ENCODE measurements around the gene NPAS3.

- TF ChIP-seq CTCF (IDR thresholded peaks at IDR 0.05; ENCODE audit: borderline replicate concordance, extremely low read depth, low read length, poor library complexity, severe bottlenecking): no peak
- TF ChIP-seq EZH2 (IDR thresholded peaks at IDR 0.05; ENCODE audit: borderline replicate concordance, low read depth, low read length, severe bottlenecking): no peak
These were observed 279.3 kb downstream of the NPAS3 start for GRCh38 chr14:33218026-33218425.

Data from DND-41 (cell line).